Transverse colon (tissue), 4 donors: ENCODE data around the gene RARRES1. TPM values are rescaled to one million over a fixed set of nuclear protein-coding genes. Genes with fewer than 3 reads are reported as not detected.

ENCODE experiments used
- DNase-seq: peaks from one replicate; pipeline ENCODE4 v3.0.0-alpha.2; 2019
- H3K27ac ChIP-seq, 4 donors: fragments of 200-600 bp; sonication (generic); 2 replicates each; pipeline ENCODE4 v1.5.1; 2016 to 2018; ENCODE audit warnings: inconsistent platforms in 4 of 4
- H3K27me3 ChIP-seq: fragments of 200-600 bp; sonication (generic); 2 replicates; pipeline ENCODE4 v1.5.1; 2017; ENCODE audit warnings: inconsistent platforms
- H3K36me3 ChIP-seq, 4 donors: fragments of 200-600 bp; sonication (generic); 2 replicates each; pipeline ENCODE4 v1.5.1; 2017 to 2019; ENCODE audit warnings: inconsistent platforms in 4 of 4
- H3K4me1 ChIP-seq, 4 donors: fragments of 200-600 bp; sonication (generic); 2 replicates each; pipeline ENCODE4 v1.5.1; 2017 to 2020; ENCODE audit warnings: inconsistent platforms in 4 of 4
- H3K4me3 ChIP-seq, 4 donors: fragments of 200-600 bp; sonication (generic); 1 replicate in 1 of 4; 2 replicates in 3 of 4; pipeline versions ENCODE4 v1.5.1 to v1.6.1; 2017 to 2019; ENCODE audit warnings: inconsistent platforms in 4 of 4
- H3K9me3 ChIP-seq, 2 donors: fragments of 200-600 bp; sonication (generic); 2 replicates each; pipeline ENCODE4 v1.5.1; 2017 to 2019; ENCODE audit warnings: inconsistent platforms in 2 of 2
- EP300 ChIP-seq: sonication (generic); formaldehyde crosslinking; IDR thresholded peaks from one replicate; pipeline ENCODE4 v1.6.1; 2017; ENCODE audit warnings: antibody characterized with exemption, low read depth
- POLR2A ChIP-seq: fragments of 450-650 bp; IDR thresholded peaks from one replicate; pipeline ENCODE4 v1.6.1; 2016; ENCODE audit warnings: antibody characterized with exemption, mild to moderate bottlenecking, moderate library complexity
- POLR2AphosphoS5 ChIP-seq, 3 donors: sonication (generic); formaldehyde crosslinking; IDR thresholded peaks; one replicate each; pipeline ENCODE4 v1.6.1; 2016; ENCODE audit warnings: antibody characterized with exemption in 3 of 3
- WGBS, 2 donors: methylation state at CpG; one replicate each; pipeline ENCODE4 v1.1.5; 2018; ENCODE audit warnings: low coverage in 1 of 2; 5-methylcytosine and 5-hydroxymethylcytosine counted together
- in situ Hi-C, 4 donors: fragments of 200-750 bp; cut with MboI; loops; one replicate each; pipeline versions ENCODE4 v1.15.0 to v1.15.1; 2017; ENCODE audit warnings: low sequenced_read_pairs in 3 of 4, low pct_ligation_motif_present in 1 of 4, low pct_unique_long_range_greater_than_20kb in 1 of 4
- intact Hi-C: fragments of 100-400 bp; cut with DNase I; formaldehyde crosslinking; loops from one replicate; pipeline ENCODE4 v1.15.1; 2023; ENCODE audit warnings: low total_unique reads
- small RNA-seq, 4 donors: library from RNA; depleted of rRNA; stranded (forward); fragments of <200 nt; gene quantifications; one replicate each; pipeline ENCODE3, GENCODE V24; 2016
- total RNA-seq, 4 donors: library from RNA; depleted of rRNA; stranded (reverse); fragments of >200 nt; gene quantifications; one replicate each; pipeline ENCODE4 v1.1.0, GENCODE V29; 2016
- TF ChIP-seq, protein P1 (sequence below), 5 experiments: fragments of 200-600 bp in 3 of 5; fragments of 450-650 bp in 2 of 5; sonication (generic) in 3 of 5; IDR thresholded peaks; 1 replicate in 2 of 5; 2 replicates in 3 of 5; pipeline ENCODE4 v1.5.1; 2016 to 2017; ENCODE audit warnings: antibody characterized with exemption in 5 of 5, inconsistent platforms in 3 of 5, mild to moderate bottlenecking in 2 of 5, moderate library complexity in 1 of 5

The RARRES1 gene
- total RNA-seq, 4 donors from 2014 or later = 3.4 to 71.5 (median 30.2) TPM

DNA sequence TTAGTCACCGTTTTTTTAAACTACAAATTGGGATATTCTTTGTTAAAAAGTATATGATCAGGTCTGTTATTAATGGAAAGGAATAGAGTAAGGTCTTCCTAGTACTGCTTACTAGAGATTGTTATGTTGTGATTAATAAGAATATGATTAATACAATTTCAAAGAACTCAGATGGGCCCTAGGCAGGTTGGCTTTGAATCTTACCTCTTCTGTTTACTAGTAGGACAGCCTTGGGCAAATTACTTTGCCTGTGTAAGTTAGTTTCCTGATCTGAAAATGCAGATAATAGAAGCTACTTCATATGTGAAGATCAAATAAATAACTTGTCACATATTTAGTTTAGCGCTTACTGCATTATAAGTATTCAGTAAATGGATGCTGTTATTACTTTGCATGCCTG, 81.1 kb downstream of the RARRES1 start:
- Histone ChIP-seq H3K4me1 (peaks cover 0 to 3% (median 0%) of the 10 kb centered on the region in 4 donors), H3K4me3 (no peak overlapping the region), H3K36me3 (peaks cover 0 to 54% (median 16%) of the 10 kb centered on the region in 4 donors), H3K27ac (no peak overlapping the region), H3K27me3 (no peaks in the 10 kb centered on the region), H3K9me3 (no peaks in the 10 kb centered on the region)
- WGBS, 2 donors = 90 to 97% methylated on average over 2 of the region's 2 CpGs
- in situ Hi-C loops (loop anchor here in 2 of 4 donors (10.0 kb wide), 2 partner anchors 134 to 144 kb away; no protein-coding TSS in a partner anchor), intact Hi-C loops (no loop called here)
- no peak for TF ChIP-seq EP300
- no peak for DNase-seq

DNA sequence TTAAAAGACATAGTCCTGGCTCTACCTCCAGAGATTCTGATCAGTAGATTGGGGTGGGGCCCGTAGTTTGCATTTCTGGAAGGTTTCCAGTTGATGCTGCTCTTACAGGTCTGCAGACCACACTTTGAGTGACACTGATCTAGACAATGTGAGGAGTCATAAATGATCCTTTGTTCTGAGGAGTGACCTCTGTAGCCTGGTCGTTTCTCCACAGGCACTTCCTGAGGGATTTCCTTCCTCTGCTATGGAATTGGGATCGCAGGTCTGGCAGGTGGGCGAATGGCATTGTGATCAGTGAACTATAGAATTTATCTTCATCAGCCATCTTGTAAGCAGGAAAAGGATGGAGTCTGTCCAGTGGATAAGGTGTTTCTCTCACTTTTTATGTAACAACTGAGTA, 82.5 kb downstream of the RARRES1 start:
- intact Hi-C loops = loop anchor here (10.0 kb wide), 1 partner anchor 1895 kb away; no protein-coding TSS in a partner anchor
- H3K36me3 ChIP-seq = peaks cover 0 to 43% (median 12%) of the 10 kb centered on the region in 4 donors

More for the DNA sequence above, 82.5 kb downstream of the RARRES1 start:
- H3K4me1 ChIP-seq = peaks cover 4 to 16% (median 6%) of the 10 kb centered on the region in 4 donors
- no peak overlapping the region for H3K4me3 ChIP-seq
- H3K9me3 ChIP-seq = no peaks in the 10 kb centered on the region
- H3K27me3 ChIP-seq = no peaks in the 10 kb centered on the region
- no peak for TF ChIP-seq POLR2AphosphoS5 (IDR thresholded peaks at IDR 0.05)
- TF ChIP-seq EP300 = no peak
- TF ChIP-seq, protein P1, sequence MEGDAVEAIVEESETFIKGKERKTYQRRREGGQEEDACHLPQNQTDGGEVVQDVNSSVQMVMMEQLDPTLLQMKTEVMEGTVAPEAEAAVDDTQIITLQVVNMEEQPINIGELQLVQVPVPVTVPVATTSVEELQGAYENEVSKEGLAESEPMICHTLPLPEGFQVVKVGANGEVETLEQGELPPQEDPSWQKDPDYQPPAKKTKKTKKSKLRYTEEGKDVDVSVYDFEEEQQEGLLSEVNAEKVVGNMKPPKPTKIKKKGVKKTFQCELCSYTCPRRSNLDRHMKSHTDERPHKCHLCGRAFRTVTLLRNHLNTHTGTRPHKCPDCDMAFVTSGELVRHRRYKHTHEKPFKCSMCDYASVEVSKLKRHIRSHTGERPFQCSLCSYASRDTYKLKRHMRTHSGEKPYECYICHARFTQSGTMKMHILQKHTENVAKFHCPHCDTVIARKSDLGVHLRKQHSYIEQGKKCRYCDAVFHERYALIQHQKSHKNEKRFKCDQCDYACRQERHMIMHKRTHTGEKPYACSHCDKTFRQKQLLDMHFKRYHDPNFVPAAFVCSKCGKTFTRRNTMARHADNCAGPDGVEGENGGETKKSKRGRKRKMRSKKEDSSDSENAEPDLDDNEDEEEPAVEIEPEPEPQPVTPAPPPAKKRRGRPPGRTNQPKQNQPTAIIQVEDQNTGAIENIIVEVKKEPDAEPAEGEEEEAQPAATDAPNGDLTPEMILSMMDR (IDR thresholded peaks at IDR 0.05) = no peak
- TF ChIP-seq POLR2A = no peak
- in situ Hi-C loops = loop anchor here in 2 of 4 donors (10.0 kb wide), 2 partner anchors 135 to 145 kb away; no protein-coding TSS in a partner anchor
- H3K27ac ChIP-seq = no peak overlapping the region
- DNase-seq = no peak
- 0 to 76% methylated on average over 1 to 4 of the region's 4 CpGs for WGBS, 2 donors

Small RNAs within 50 kb of the gene (small RNA-seq; reads per million reads assigned to genes)
- gene AC080013.6 = 0 reads per million in 4 donors

Other genes with a start within 250 kb of the RARRES1 start
- 10 to 100 TPM in 1 of 4 donors, 1 to 10 TPM in 2, under 1 TPM in 1; 0.60 to 21.7 (median 3.6) TPM for gene MLF1, start 161.3 kb downstream of the RARRES1 start, total RNA-seq
- gene GFM1, start 87.9 kb downstream of the RARRES1 start, total RNA-seq = 10 to 100 TPM; 26.2 to 71.2 (median 47.9) TPM
- 10 to 100 TPM; 22.2 to 55.8 (median 24.4) TPM for gene LXN, start 59.8 kb downstream of the RARRES1 start, total RNA-seq
- 10 to 100 TPM in 3 of 4 donors, 1 to 10 TPM in 1; 9.2 to 86.6 (median 64.0) TPM for gene MFSD1, start 69.6 kb upstream of the RARRES1 start, total RNA-seq